ENCODE measurements around the gene AP5M1. TPM values are rescaled to one million over a fixed set of nuclear protein-coding genes. Genes with fewer than 3 reads are reported as not detected.
"Not testable (repeated sequence)": the region's sequence is repeated elsewhere in the genome, so short reads cannot be mapped to it uniquely, and the experiment has no call there.

Gene AP5M1
- total RNA-seq, 1 experiment from 2014 or later = 40.5 TPM

- no peaks in the 10 kb centered on the region for H3K9me3 ChIP-seq (replicated peaks)
- peak; percentile 62 to 85 for DNase-seq
- no peak overlapping the region for H3K4me3 ChIP-seq
- H3K4me1 ChIP-seq = no peaks in the 10 kb centered on the region
- H3K27me3 ChIP-seq = no peaks in the 10 kb centered on the region
- H3K36me3 ChIP-seq = no peaks in the 10 kb centered on the region
- H3K27ac ChIP-seq = no peak overlapping the region
These were observed 48.6 kb downstream of the AP5M1 start for GRCh38 chr14:57317248-57317833.

GRCh38 chr14:57319636-57320192, 50.9 kb downstream of the AP5M1 start:
- no peaks in the 10 kb centered on the region for H3K4me1 ChIP-seq
- no peaks in the 10 kb centered on the region for H3K27me3 ChIP-seq
- no peak overlapping the region for H3K27ac ChIP-seq
- no peak overlapping the region for H3K4me3 ChIP-seq
- H3K9me3 ChIP-seq (replicated peaks) = no peaks in the 10 kb centered on the region
- H3K36me3 ChIP-seq = no peaks in the 10 kb centered on the region
- peak in 1 of 2 experiments; percentile 5 for DNase-seq

GRCh38 chr14:57323721-57324120, 55.0 kb downstream of the AP5M1 start:
- no peak for DNase-seq
- H3K4me3 ChIP-seq = no peak overlapping the region
- no peaks in the 10 kb centered on the region for H3K27me3 ChIP-seq
- H3K4me1 ChIP-seq = no peaks in the 10 kb centered on the region
- H3K9me3 ChIP-seq (replicated peaks) = no peaks in the 10 kb centered on the region
- H3K36me3 ChIP-seq = no peaks in the 10 kb centered on the region
- H3K27ac ChIP-seq = no peak overlapping the region

GRCh38 chr14:57326253-57326652, 57.5 kb downstream of the AP5M1 start:
- Histone ChIP-seq H3K4me1 (no peaks in the 10 kb centered on the region), H3K9me3 (replicated peaks) (no peaks in the 10 kb centered on the region), H3K27me3 (no peaks in the 10 kb centered on the region), H3K4me3 (no peak overlapping the region), H3K27ac (no peak overlapping the region), H3K36me3 (no peaks in the 10 kb centered on the region)
- no peak for DNase-seq

GRCh38 chr14:57329833-57330232, 61.1 kb downstream of the AP5M1 start:
- H3K36me3 ChIP-seq = no peaks in the 10 kb centered on the region
- DNase-seq = no peak
- H3K4me3 ChIP-seq = no peak overlapping the region
- H3K27ac ChIP-seq = no peak overlapping the region
- H3K9me3 ChIP-seq (replicated peaks) = no peaks in the 10 kb centered on the region
- no peaks in the 10 kb centered on the region for H3K27me3 ChIP-seq
- H3K4me1 ChIP-seq = no peaks in the 10 kb centered on the region

GRCh38 chr14:57332475-57332874, 63.7 kb downstream of the AP5M1 start:
- not testable (repeated sequence) for H3K36me3 ChIP-seq; H3K4me3 ChIP-seq; H3K27ac ChIP-seq; DNase-seq; H3K9me3 ChIP-seq (replicated peaks); H3K27me3 ChIP-seq; H3K4me1 ChIP-seq

- not testable (repeated sequence) for H3K27me3 ChIP-seq; H3K4me1 ChIP-seq; H3K27ac ChIP-seq; H3K4me3 ChIP-seq; DNase-seq; H3K36me3 ChIP-seq; H3K9me3 ChIP-seq (replicated peaks)
These were observed 65.0 kb downstream of the AP5M1 start for GRCh38 chr14:57333726-57334125.

GRCh38 chr14:57343545-57344297, 75.0 kb downstream of the AP5M1 start:
- not testable (repeated sequence) for H3K4me3 ChIP-seq

GRCh38 chr14:57345106-57345505, 76.3 kb downstream of the AP5M1 start:
- no peaks in the 10 kb centered on the region for H3K9me3 ChIP-seq (replicated peaks)
- H3K27ac ChIP-seq = no peak overlapping the region
- H3K4me3 ChIP-seq = no peak overlapping the region
- H3K27me3 ChIP-seq = no peaks in the 10 kb centered on the region
- peaks cover 3% of the 10 kb centered on the region for H3K4me1 ChIP-seq
- H3K36me3 ChIP-seq = no peaks in the 10 kb centered on the region
- DNase-seq = no peak

More at GRCh38 chr14:57343545-57344297, 75.0 kb downstream of the AP5M1 start:
- H3K27me3 ChIP-seq; DNase-seq; H3K36me3 ChIP-seq; H3K4me1 ChIP-seq; H3K9me3 ChIP-seq (replicated peaks); H3K27ac ChIP-seq: not testable (repeated sequence)

GRCh38 chr14:57346741-57347140, 78.0 kb downstream of the AP5M1 start:
- peaks cover 3% of the 10 kb centered on the region for H3K4me1 ChIP-seq
- H3K4me3 ChIP-seq = no peak overlapping the region
- DNase-seq = peak in 1 of 2 experiments; percentile 25

More at GRCh38 chr14:57346741-57347140, 78.0 kb downstream of the AP5M1 start:
- Histone ChIP-seq H3K27me3 (no peaks in the 10 kb centered on the region), H3K9me3 (replicated peaks) (no peaks in the 10 kb centered on the region), H3K27ac (no peak overlapping the region), H3K36me3 (no peaks in the 10 kb centered on the region)

Other genes starting within 250 kb of the AP5M1 start
- 85.8 and 96.8 TPM in 2 replicates for gene EXOC5, start 66 bp upstream of the AP5M1 start, total RNA-seq (2014; rRNA removed; shearing (Covaris generic))
- gene NAA30, start 121.6 kb downstream of the AP5M1 start, total RNA-seq (2014; rRNA removed; shearing (Covaris generic)) = 23.9 and 24.6 TPM in 2 replicates
- 0.22 and 0.25 TPM in 2 replicates for gene CCDC198, start 224.9 kb downstream of the AP5M1 start, total RNA-seq (2014; rRNA removed; shearing (Covaris generic))

Data from SJCRH30 (cell line).